ENCODE data around the gene RAB37.

RAB37 gene

DNA sequence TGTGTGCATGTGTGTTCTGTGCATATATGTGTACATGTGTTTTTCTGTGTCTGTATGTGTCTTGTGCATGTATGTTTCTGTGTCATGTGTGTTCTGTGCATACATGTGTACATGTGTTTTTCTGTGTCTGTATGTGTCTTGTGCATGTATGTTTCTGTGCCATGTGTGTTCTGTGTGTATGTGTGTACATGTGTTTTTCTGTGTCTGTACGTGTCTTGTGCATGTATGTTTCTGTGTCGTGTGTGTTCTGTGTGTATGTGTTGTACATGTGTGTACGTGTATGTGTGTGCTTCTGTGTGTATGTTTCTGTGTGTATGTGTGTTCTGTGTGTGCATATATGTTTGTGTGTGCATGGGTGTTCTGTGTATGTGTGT lies 8.4 kb upstream of the RAB37 start:
- DNase-seq, result no peak

DNA sequence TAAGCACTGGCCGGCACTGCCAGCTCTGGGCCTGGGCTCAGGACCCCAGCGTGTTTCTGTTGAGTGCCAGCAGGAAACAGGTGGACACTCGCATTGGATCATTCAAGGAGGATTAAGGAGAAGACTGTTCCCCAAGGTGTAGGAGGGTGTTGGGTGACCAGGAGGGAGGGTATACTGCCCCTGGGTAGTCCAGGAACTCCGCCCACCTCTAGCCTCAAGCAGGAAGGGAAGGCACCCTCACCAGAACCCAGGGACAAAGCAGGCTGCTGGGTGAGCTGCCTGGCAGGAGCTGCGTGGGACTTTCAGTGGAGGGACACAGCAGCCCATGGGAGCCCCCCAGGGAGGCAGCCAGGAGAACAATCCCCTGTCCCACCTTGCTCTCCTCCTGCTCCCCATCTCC lies 7.7 kb upstream of the RAB37 start:
- no peak for DNase-seq

DNA sequence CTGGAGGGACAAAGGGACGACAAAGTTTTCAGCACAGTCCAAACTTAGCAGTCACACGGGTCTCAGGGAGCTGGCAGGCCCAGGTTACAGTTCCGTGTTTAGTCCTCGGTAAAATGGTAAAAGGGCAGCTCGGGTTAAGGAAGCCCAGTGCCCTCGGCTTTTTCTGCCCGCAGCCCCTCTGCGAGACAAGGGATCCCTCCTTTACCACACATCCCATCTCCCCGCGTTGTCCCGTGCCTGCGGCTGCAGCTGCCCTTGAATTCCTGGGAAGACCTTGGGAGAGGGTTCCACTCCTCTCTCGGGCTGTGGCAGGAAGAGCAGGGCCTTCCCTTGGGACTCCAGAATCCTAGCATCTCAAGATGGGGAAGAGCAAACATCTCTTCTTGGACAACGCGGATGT lies 7.2 kb upstream of the RAB37 start:
- no peak for DNase-seq

DNA sequence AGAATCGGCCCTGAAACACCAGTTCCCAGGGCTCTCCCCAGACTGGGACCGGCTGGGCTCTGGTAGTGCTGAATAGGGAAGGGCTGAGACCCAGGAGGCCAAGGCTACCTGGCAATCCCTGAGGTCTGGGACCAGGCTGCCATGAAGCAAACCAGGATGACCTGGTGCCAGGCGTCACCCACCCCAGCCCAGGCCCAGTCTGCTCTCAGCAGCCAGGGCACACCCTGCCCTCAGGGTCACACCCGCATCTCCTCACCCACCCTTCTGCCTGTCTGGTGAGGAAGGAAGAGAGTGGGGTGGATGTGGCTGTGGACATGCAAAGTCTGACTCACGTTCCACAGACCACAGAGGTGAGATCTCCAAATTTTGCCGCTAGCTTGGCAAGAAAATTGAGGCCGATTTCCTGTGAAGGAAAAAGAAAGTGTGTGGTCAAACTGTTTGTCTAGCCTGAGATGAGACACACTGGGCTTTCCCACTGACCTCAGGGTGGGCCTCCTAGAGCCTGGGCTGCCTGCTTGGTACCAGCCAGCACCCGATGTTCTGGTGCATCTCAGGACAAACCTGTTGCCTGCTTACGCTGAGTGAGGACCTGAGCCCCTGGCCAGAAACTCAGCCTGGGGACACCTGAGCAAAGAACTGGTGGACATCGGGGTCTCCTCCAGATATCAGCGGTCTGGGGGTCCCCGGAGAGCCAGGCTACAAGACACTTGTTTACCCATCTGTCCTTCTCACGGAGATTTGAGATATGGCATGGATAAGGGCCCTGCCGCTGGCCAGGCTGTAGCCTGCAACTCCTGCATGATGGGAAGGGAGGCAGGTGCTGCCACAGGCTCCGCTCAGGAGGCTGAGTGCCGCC lies 6.3 kb upstream of the RAB37 start:
- no peak for DNase-seq

- DNase-seq, result no peak
Observed at GRCh38 chr17:74731347-74731605, 5.8 kb upstream of the RAB37 start.

DNA sequence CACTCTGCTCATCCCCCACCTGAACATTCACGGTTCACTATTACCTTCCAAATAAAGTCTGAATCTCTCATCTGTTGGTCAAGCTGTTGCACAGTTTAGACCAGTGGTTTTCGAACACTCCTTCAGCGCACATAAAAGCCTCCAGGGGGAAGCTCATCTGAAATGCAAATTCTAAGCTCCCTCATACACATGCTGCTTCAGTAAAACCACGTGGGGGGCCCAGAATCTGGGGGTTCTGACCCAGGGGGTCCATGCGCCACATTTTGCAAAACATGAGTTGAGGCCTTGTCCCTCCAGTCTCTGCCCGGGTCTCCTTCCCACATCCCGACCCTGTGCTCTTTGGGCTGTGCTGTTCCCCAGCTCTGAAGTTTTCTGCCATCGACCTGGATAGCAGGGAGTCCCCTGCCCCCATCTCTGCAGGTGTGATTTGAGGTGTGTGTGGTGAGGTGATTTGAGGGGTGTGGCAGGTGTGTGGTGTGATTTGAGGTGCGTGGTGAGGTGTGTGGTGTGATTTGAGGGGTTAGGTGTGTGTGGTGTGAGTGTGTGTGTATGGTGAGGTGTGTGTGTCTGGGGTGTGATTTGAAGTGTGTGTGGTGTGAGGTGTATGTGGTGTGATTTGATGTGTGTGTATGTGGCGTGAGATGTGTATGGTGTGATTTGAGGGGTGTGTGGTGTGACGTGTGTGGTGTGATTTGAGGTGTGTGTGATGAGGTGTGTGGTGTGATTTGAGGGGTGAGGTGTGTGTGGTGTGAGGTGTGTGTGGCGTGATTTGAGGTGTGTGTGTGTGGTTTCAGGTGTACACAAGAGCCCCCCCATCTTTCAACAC lies 4.8 kb upstream of the RAB37 start:
- DNase-seq, result no peak

DNA sequence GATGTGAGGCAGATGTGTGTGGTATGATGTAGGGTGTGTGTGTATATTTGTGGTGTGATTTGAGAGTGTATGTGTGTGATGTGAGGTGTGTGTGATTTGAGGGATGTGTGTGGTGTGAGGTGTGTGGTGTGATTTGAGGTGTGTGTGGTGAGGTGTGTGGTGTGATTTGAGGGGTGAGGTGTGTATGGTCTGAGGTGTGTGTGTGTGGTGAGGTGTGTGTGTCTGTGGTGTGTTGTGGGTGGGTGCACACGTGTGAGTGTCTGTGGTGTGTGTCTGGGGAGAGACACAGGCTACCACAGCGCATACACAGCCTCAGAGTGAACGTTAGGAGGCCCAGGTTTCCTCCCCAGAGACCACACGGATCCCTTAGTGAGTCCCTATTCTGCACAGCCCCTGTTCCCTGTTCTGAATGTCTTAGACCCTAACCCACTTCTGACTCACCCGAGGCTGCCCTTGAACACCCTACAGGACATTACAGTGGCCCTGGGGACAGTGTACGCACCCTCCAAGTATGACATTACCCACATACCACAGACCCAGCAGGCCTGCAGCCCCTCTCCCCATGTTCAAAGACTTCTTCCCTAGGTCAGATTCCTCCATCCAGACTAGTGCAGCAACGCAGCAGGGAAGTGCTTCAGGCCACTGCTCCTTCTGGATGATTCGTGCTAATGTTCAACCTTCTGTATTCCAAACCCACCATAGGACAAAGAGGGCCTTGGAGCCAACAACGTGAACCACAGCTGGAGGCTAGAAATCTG lies 3.5 kb upstream of the RAB37 start:
- DNase-seq, result no peak

DNA sequence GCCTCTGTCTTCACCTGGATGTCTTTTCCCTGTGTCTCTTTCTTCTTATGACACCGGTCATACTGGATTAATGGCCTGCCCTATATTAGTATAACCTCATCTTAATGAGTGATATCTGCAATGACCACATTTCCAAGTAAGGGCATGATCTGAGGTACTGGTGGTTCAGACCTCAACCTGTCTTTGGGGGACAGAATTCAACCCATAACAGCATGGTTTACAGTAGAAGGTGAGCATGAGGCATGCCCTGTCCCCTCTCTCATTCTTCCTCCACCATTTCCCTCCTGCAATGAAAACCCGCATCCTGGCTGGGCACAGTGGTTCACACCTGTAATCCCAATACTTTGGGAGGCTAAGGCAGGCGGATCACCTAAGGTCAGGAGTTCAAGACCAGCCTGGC lies 2.8 kb upstream of the RAB37 start:
- DNase-seq, result no peak

- peak; percentile 37 for DNase-seq
Observed at GRCh38 chr17:74737299-74738050, 419 bp downstream of the RAB37 start.

DNA sequence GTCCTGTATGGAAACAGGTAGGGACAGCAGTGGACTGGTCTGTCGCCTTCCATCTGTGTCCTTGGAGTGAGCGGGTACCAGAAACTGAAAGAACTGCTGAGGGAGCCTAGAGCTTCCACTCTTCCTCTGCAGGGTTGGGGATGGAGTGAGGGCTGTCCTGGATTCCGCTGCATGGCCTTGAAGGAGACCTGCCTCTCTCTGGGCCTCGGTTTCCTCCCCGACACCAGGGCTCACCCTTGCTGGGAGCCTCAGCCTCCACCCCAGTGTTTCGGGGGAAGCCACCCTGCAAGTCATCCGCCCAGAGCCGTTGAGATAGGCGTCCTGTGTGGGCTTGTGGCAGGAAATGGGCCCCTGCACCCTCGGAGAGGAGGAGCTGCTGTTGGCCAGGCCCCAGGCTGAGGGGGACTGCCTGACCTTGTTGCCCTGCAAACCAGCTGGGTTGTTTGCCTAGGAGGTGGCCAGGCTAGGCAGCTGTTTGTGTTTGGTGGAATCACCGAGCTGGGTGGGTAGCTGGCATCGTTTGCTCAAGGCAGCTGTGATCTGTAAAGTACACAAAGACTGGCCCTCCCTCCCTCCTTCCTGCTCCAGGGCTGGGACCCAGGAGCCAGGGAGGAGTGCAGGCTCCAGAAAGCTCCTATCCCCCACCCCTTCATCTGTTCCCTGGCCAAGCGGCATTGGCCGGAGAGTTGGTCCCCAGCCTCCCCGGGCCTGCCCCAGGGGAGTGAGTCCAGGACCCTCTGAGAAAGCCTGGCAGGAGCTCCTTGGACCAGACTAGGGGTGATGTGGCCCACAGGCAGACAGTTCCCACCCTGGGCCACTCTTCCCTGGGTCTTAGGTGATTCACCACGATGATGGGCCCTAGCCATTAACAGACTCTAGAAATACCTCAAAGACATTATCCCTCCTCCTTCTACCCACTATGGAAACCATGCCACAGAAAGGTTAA lies 1.3 kb downstream of the RAB37 start:
- no peak for DNase-seq

DNA sequence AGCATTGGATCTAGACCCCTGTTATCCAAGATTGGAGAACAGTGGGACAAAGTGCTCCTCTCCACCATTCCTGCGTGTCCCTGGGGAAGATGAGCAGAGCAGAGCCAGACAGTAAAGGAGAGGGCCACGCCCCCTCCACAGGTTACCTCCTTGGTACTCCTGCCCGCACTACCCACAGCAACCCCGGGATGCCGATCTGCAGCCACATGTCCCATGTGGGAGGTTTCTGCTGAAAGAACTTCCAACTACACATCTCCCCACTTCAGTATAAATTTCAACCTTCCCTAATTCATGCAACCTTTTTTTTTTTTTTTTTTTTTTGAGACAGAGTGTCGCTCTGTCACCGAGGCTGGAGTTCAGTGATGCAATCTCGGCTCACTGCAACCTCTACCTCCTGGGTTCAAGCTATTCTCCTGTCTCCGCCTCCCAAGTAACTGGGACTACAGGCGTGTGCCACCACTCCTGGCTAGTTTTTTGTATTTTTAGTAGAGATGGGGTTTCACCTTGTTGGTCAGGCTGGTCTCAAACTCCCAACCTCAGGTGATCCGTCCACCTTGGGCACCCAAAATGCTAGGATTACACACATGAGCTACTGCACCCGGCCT lies 2.3 kb downstream of the RAB37 start:
- DNase-seq, result no peak

DNA sequence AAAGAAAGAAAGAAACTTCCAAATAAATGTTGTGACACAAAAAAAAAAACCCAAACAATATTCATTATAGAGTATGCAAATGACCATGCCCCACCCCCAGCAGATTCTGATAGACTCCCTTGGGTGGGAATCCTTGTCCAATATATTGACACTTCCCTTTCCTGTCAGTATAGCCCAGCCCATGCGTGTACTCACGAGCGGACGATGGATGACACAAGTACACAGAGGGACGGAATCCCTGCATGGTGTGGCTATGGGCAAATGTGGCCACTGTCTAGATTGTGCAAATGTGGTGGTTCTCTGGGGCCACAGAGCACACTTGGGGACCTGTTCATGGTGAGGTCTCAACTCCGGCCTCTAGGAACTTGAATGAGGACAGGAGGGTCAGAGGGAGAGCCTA lies 3.1 kb downstream of the RAB37 start:
- DNase-seq, result no peak

DNA sequence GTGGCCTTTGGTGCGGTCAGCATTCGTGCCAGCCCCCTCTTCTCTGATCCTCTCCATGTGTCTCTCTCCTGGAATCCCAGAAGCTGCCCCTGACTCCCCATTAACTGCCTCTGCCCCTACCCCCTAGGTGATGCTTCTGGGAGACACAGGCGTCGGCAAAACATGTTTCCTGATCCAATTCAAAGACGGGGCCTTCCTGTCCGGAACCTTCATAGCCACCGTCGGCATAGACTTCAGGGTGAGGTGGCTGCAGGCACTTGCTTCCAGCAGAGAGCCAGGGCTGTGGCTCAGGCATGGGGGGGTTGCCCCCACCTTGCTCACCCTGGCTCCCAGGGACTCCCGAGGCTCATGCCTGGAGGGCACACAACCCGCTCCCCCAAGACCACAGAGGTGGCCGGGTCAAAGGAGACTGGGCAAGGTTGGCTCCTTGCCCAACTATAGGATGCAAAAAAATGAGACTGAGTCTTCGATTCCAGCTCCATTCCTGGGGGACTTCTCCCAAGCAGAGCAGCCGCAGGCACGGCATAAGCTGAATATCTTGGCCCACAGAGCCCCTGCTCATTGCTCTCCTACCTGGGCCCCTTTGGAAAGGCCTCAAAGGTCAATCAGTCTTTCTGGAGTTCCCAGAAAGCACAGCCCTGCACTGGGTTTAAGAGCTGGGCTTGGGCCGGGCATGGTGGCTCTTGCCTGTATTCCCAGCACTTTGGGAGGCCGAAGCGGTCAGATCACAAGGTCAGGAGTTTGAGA lies 3.8 kb downstream of the RAB37 start:
- no peak for DNase-seq

DNA sequence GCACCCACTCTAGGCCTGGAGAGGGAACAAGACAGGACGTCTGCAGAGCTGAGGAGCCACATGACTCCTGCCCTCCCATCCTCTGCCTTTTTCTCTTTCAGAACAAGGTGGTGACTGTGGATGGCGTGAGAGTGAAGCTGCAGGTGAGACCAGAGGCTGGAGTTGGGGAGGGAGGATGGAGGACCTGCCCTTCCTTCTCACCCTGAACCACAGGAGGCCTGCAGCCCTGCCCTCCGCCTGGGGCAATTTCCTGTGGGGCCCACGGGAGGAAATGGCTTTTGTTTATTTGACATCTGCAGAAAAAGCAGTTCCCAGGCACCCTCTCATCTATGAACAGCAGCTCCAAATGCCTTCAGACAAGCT lies 5.1 kb downstream of the RAB37 start:
- DNase-seq, result no peak

DNA sequence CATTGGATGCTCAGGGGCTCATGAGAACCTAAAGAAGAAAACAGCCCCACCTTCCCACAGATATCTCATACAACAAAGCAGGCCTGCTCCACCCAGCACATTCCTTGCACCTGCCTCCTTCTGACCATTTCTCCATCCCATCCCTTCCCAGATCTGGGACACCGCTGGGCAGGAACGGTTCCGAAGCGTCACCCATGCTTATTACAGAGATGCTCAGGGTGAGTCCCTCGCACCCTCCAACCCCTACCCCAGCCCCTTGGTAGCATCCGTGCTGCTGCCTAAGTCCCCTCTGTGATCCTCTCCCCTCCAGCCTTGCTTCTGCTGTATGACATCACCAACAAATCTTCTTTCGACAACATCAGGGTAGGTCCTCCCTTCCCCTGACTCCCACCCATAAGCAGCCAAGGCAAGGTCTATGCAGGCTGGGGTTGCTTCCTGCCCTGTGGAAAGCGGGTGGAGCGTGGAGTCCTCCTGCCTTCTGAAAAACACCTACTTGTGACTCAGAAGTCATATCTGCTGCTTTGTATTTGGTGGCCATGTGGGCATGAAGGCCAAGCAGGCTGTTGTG lies 6.0 kb downstream of the RAB37 start:
- DNase-seq, result no peak

DNA sequence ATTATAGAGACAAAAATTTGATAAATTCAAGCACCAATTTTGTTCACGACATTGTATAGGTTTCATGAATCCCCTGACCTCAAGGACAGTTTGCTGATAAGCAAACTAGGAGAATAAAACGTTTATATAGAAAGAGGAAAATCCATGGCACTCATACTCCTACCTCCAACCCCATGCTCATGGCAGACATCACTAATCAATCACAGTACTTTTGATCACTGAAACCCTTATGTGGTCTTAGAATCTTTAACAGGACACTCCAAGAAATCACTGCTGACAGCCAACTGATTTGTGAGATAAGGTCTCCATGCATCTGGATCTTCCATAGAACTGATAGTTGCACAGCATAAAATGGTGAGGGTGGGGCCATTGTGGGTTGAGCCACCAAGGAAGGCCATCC lies 6.7 kb downstream of the RAB37 start:
- DNase-seq, result no peak

- no peak for DNase-seq
Observed at GRCh38 chr17:74744349-74744713, 7.3 kb downstream of the RAB37 start.

DNA sequence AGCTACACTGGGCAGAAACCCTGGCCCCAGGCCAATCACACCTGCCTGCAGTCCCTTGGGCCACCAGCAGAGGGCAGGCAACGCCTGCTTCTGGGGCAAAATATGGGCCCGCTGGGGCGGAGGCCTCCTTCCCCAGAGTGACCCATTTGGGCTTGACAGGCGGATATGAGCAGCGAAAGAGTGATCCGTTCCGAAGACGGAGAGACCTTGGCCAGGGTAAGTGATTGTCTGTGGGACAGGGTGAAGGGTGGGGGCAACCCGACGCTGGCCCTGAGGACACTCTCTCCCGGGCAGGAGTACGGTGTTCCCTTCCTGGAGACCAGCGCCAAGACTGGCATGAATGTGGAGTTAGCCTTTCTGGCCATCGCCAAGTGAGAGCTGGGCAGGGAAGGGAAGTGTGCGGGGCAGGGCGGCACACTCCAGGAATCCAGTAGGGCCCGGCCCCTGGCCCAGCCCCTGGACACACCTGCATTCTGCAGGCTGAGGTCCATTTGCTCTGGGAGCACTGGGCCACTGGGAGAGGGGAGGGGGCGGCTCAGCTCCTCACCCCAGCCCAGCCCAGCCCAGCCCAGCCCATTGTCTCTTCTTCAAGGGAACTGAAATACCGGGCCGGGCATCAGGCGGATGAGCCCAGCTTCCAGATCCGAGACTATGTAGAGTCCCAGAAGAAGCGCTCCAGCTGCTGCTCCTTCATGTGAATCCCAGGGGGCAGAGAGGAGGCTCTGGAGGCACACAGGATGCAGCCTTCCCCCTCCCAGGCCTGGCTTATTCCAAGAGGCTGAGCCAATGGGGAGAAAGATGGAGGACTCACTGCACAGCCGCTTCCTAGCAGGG lies 7.9 kb downstream of the RAB37 start:
- DNase-seq, result peak; percentile 56

GRCh38 chr17:74745548-74746177 lies 8.6 kb downstream of the RAB37 start:
- DNase-seq, result no peak

All from NCI-H345 (cell line).